Astrocyte (in vitro differentiated cells and primary cell): ENCODE measurements around the gene PER2. TPM values are rescaled to one million over a fixed set of nuclear protein-coding genes. Genes with fewer than 3 reads are reported as not detected.
A peak's percentile ranks its signal among the peaks of the same experiment; 100 is the strongest.

Source experiments
- DNase-seq: peaks from one replicate; pipeline ENCODE4 v3.0.0-alpha.2; 2010; ENCODE audit warnings: low read depth
- FAIRE-seq: peaks from 2 replicates; lab custom pipeline; 2011; peaks lifted over from hg19 to GRCh38; lab: Jason Lieb, UNC
- H2AFZ ChIP-seq: 2 replicates; pipeline ENCODE4 v1.6.0; 2012; ENCODE audit warnings: low read depth, low read length, inconsistent platforms
- H3K27ac ChIP-seq: 2 replicates; pipeline ENCODE4 v1.5.1; 2011; ENCODE audit warnings: low read depth, low read length, inconsistent platforms
- H3K27me3 ChIP-seq: 2 replicates; pipeline ENCODE4 v1.6.0; 2011; ENCODE audit warnings: low read length, inconsistent platforms; ENCODE audit not compliant: insufficient read depth
- H3K36me3 ChIP-seq: 2 replicates; pipeline ENCODE4 v1.5.1; 2011; ENCODE audit warnings: low read length, inconsistent platforms; ENCODE audit not compliant: insufficient read depth
- H3K4me1 ChIP-seq: 2 replicates; pipeline ENCODE4 v1.5.1; 2011; ENCODE audit warnings: low read length, inconsistent platforms; ENCODE audit not compliant: insufficient read depth
- H3K4me2 ChIP-seq: 2 replicates; pipeline ENCODE4 v1.6.0; 2012; ENCODE audit warnings: low read length, inconsistent platforms
- H3K4me3 ChIP-seq: 2 replicates; pipeline ENCODE4 v1.5.1; 2011; ENCODE audit warnings: low read depth, mild to moderate bottlenecking, low read length, inconsistent platforms; ENCODE audit not compliant: insufficient read depth
- H3K79me2 ChIP-seq: 2 replicates; pipeline ENCODE4 v1.6.0; 2012; ENCODE audit warnings: mild to moderate bottlenecking, low read length, inconsistent platforms; ENCODE audit not compliant: insufficient read depth
- H3K9ac ChIP-seq: 2 replicates; pipeline ENCODE4 v1.6.0; 2012; ENCODE audit warnings: mild to moderate bottlenecking, low read length, inconsistent platforms
- H3K9me3 ChIP-seq: 2 replicates; pipeline ENCODE4 v1.5.1; 2012; ENCODE audit warnings: low read depth, mild to moderate bottlenecking, low read length, inconsistent platforms; ENCODE audit not compliant: insufficient read depth
- H4K20me1 ChIP-seq: 2 replicates; pipeline ENCODE4 v1.6.0; 2012; ENCODE audit warnings: low read length, inconsistent platforms; ENCODE audit not compliant: insufficient read depth
- H3K27ac Mint-ChIP-seq: one replicate; pipeline ENCODE4 v1.8.0; 2021; ENCODE audit warnings: mild to moderate bottlenecking, mixed read lengths; ENCODE audit not compliant: unreplicated experiment
- H3K27me3 Mint-ChIP-seq: one replicate; pipeline ENCODE4 v1.8.0; 2021; ENCODE audit warnings: low read depth, mixed read lengths; ENCODE audit not compliant: unreplicated experiment
- H3K36me3 Mint-ChIP-seq: one replicate; pipeline ENCODE4 v1.8.0; 2021; ENCODE audit warnings: low read depth, mixed read lengths; ENCODE audit not compliant: unreplicated experiment
- H3K4me1 Mint-ChIP-seq: one replicate; pipeline ENCODE4 v1.8.0; 2021; ENCODE audit warnings: low read depth, mixed read lengths; ENCODE audit not compliant: unreplicated experiment
- H3K4me3 Mint-ChIP-seq: one replicate; pipeline ENCODE4 v1.8.0; 2021; ENCODE audit warnings: mild to moderate bottlenecking, moderate library complexity, mixed read lengths; ENCODE audit not compliant: unreplicated experiment
- H3K9me3 Mint-ChIP-seq: one replicate; pipeline ENCODE4 v1.8.0; 2021; ENCODE audit warnings: mild to moderate bottlenecking, mixed read lengths; ENCODE audit not compliant: unreplicated experiment
- EZH2 ChIP-seq: IDR thresholded peaks from 2 replicates; pipeline ENCODE4 v1.6.1; 2012; ENCODE audit warnings: mild to moderate bottlenecking, low read length, inconsistent platforms; ENCODE audit not compliant: insufficient read depth
- total RNA-seq: library from RNA; stranded (reverse); gene quantifications from 2 replicates; pipeline ENCODE4 v1.2.1, GENCODE V29; 2021
- TF ChIP-seq, protein P1 (sequence below): IDR thresholded peaks from 2 replicates; pipeline ENCODE4 v1.5.1; 2011; ENCODE audit warnings: low read depth, mild to moderate bottlenecking, inconsistent platforms, low read length, moderate library complexity; ENCODE audit not compliant: insufficient read depth

PER2 gene
- total RNA-seq, 1 donor from 2014 or later: 2.0 TPM

DNA sequence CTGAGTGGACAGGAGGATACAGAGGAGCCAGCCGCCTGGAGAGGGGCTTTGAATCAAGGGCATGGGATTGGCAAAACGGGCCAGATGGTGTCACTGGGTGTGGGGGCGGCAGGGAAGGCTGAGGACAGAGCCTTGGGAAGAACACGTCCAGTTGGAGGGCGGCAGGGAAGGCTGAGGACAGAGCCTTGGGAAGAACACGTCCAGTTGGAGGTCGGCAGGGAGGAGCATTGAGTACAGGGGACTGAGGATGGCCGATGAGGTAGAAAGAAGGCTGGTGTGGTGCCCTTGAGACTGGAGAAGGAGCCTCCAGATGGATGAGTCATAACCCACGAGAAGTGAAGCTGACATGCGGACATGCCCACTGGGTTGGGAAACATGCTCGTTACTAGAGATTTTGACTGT lies 53.1 kb downstream of the PER2 start:
- peaks cover 43% of the 10 kb centered on the region for H3K27me3 Mint-ChIP-seq
- no peaks in the 10 kb centered on the region for H3K36me3 ChIP-seq
- H2AFZ ChIP-seq: no peak overlapping the region

GRCh38 chr2:238233625-238234024 lies 54.8 kb downstream of the PER2 start:
- Histone ChIP-seq H4K20me1 (no peaks in the 10 kb centered on the region), H3K9ac (no peak overlapping the region), H3K27me3 (peaks cover 3% of the 10 kb centered on the region), H3K4me1 (peaks cover 6% of the 10 kb centered on the region), H3K4me2 (no peak overlapping the region), H3K79me2 (no peaks in the 10 kb centered on the region), H3K36me3 (no peaks in the 10 kb centered on the region), H3K27ac (no peak overlapping the region), H3K4me3 (no peak overlapping the region), H2AFZ (no peak overlapping the region), H3K9me3 (peaks cover under 1% of the 10 kb centered on the region)
- Mint-ChIP-seq H3K27ac (no peak overlapping the region), H3K36me3 (peaks cover 7% of the 10 kb centered on the region), H3K9me3 (peaks cover 8% of the 10 kb centered on the region), H3K4me1 (peaks cover 8% of the 10 kb centered on the region), H3K4me3 (no peak overlapping the region), H3K27me3 (peaks cover 54% of the 10 kb centered on the region)
- DNase-seq (no peak), FAIRE-seq (peak; percentile 64)
- TF ChIP-seq, protein P1, sequence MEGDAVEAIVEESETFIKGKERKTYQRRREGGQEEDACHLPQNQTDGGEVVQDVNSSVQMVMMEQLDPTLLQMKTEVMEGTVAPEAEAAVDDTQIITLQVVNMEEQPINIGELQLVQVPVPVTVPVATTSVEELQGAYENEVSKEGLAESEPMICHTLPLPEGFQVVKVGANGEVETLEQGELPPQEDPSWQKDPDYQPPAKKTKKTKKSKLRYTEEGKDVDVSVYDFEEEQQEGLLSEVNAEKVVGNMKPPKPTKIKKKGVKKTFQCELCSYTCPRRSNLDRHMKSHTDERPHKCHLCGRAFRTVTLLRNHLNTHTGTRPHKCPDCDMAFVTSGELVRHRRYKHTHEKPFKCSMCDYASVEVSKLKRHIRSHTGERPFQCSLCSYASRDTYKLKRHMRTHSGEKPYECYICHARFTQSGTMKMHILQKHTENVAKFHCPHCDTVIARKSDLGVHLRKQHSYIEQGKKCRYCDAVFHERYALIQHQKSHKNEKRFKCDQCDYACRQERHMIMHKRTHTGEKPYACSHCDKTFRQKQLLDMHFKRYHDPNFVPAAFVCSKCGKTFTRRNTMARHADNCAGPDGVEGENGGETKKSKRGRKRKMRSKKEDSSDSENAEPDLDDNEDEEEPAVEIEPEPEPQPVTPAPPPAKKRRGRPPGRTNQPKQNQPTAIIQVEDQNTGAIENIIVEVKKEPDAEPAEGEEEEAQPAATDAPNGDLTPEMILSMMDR: no peak
- no peak for TF ChIP-seq EZH2

More for the DNA sequence above, 53.1 kb downstream of the PER2 start:
- no peak for DNase-seq
- no peak overlapping the region for H3K27ac ChIP-seq
- H3K27ac Mint-ChIP-seq: no peak overlapping the region
- no peaks in the 10 kb centered on the region for H4K20me1 ChIP-seq
- no peak for TF ChIP-seq EZH2
- TF ChIP-seq, protein P1: no peak
- H3K27me3 ChIP-seq: peaks cover 9% of the 10 kb centered on the region
- no peaks in the 10 kb centered on the region for H3K79me2 ChIP-seq
- peaks cover 8% of the 10 kb centered on the region for H3K4me1 Mint-ChIP-seq
- H3K4me2 ChIP-seq: no peak overlapping the region
- no peak overlapping the region for H3K4me3 ChIP-seq
- no peak overlapping the region for H3K9ac ChIP-seq
- H3K4me1 ChIP-seq: peaks cover 6% of the 10 kb centered on the region
- H3K4me3 Mint-ChIP-seq: peak overlapping the region; percentile 58
- peaks cover 5% of the 10 kb centered on the region for H3K9me3 ChIP-seq
- FAIRE-seq: no peak
- H3K36me3 Mint-ChIP-seq: peaks cover 4% of the 10 kb centered on the region
- peaks cover 8% of the 10 kb centered on the region for H3K9me3 Mint-ChIP-seq

DNA sequence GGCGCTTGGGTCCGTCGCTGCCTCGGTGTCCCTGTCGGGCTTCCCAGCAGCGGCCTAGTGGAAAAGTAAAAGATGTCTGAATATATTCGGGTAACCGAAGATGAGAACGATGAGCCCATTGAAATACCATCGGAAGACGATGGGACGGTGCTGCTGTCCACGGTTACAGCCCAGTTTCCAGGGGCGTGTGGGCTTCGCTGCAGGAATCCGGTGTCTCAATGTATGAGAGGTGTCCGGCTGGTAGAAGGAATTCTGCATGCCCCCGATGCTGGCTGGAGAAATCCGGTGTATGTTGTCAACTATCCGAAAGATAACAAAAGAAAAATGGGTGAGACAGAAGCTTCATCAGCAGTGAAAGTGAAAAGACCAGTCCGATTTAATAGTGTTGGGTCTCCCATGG lies 56.6 kb downstream of the PER2 start:
- Mint-ChIP-seq H3K4me1 (peaks cover 8% of the 10 kb centered on the region), H3K36me3 (peaks cover 5% of the 10 kb centered on the region), H3K27ac (peak overlapping the region; percentile 37), H3K4me3 (peak overlapping the region; percentile 83), H3K27me3 (peaks cover 57% of the 10 kb centered on the region), H3K9me3 (peaks cover 12% of the 10 kb centered on the region)
- Histone ChIP-seq H3K4me3 (peak overlapping the region; percentile 53), H3K27me3 (peaks cover 2% of the 10 kb centered on the region), H3K9me3 (no peaks in the 10 kb centered on the region), H3K36me3 (no peaks in the 10 kb centered on the region), H3K4me2 (peak overlapping the region; percentile 83), H2AFZ (no peak overlapping the region), H3K79me2 (no peaks in the 10 kb centered on the region), H3K27ac (no peak overlapping the region), H3K4me1 (peaks cover 6% of the 10 kb centered on the region), H4K20me1 (no peaks in the 10 kb centered on the region), H3K9ac (no peak overlapping the region)
- no peak for TF ChIP-seq EZH2
- TF ChIP-seq, protein P1: no peak
- no peak for FAIRE-seq
- DNase-seq: no peak
